ENCODE data around the gene OXCT2.

DNA sequence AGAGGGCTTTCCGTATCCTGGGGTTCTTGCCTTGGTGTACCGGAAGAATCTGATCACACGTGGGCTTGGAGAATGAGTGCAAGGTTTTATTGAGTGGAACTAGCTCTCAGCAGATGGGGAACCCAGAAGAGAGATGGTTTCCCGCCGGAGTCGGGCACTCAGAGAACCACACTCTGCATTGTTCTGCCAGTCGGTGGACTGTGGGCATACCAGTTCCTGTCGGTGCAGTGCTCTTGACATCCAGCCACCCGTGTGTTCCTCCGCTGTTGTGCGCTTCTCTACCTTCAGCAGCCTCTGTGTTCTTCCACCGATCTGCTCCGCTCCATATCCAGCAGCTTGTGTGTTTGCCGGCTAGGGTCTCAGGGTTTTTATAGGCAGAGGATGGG, 43.2 kb downstream of the OXCT2 start:
- TF ChIP-seq, protein P1, sequence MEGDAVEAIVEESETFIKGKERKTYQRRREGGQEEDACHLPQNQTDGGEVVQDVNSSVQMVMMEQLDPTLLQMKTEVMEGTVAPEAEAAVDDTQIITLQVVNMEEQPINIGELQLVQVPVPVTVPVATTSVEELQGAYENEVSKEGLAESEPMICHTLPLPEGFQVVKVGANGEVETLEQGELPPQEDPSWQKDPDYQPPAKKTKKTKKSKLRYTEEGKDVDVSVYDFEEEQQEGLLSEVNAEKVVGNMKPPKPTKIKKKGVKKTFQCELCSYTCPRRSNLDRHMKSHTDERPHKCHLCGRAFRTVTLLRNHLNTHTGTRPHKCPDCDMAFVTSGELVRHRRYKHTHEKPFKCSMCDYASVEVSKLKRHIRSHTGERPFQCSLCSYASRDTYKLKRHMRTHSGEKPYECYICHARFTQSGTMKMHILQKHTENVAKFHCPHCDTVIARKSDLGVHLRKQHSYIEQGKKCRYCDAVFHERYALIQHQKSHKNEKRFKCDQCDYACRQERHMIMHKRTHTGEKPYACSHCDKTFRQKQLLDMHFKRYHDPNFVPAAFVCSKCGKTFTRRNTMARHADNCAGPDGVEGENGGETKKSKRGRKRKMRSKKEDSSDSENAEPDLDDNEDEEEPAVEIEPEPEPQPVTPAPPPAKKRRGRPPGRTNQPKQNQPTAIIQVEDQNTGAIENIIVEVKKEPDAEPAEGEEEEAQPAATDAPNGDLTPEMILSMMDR (IDR thresholded peaks at IDR 0.05; ENCODE audit: borderline replicate concordance, extremely low read depth, low read length, poor library complexity, severe bottlenecking): no peak
- no peak for TF ChIP-seq EZH2 (IDR thresholded peaks at IDR 0.05; ENCODE audit: borderline replicate concordance, low read depth, low read length, severe bottlenecking)
